Testis (tissue), 2 donors: ENCODE results near the gene UTS2.

ENCODE experiments used
- CTCF ChIP-seq, 3 experiments: fragments of 450-650 bp in 2 of 3; fragments of 200-600 bp in 1 of 3; sonication (generic) in 1 of 3; IDR thresholded peaks; one replicate each; pipeline ENCODE4 v1.5.1; 2016 to 2019; ENCODE audit warnings: antibody characterized with exemption in 3 of 3, mild to moderate bottlenecking in 2 of 3, moderate library complexity in 1 of 3
- POLR2A ChIP-seq: fragments of 450-650 bp; IDR thresholded peaks from one replicate; pipeline ENCODE4 v1.6.1; 2017; ENCODE audit warnings: antibody characterized with exemption, mild to moderate bottlenecking, moderate library complexity

GRCh38 chr1:7871136-7871535, 18.3 kb upstream of the UTS2 start:
- TF ChIP-seq CTCF (IDR thresholded peaks at IDR 0.05), result no peak
- TF ChIP-seq POLR2A, result no peak
